CD14-positive monocyte (primary cell): Measurements from ENCODE around the gene INPP1. TPM values are rescaled to one million over a fixed set of nuclear protein-coding genes. Genes with fewer than 3 reads are reported as not detected.
A peak's percentile ranks its signal among the peaks of the same experiment; 100 is the strongest.

Experiments used
- DNase-seq, 3 donors: peaks; one replicate each; pipeline ENCODE4 v3.0.0-alpha.2; 2011 to 2022
- H2AFZ ChIP-seq: 2 replicates; pipeline ENCODE4 v1.6.0; 2012; ENCODE audit warnings: mild to moderate bottlenecking, low read depth, low read length, inconsistent platforms; ENCODE audit not compliant: insufficient read depth, poor library complexity, severe bottlenecking
- H3K27ac ChIP-seq, 2 donors: 1 replicate in 1 of 2; 2 replicates in 1 of 2; pipeline ENCODE4 v1.5.1; 2012 to 2013; ENCODE audit warnings: low read length in 2 of 2, control low read depth in 1 of 2, inconsistent platforms in 1 of 2, low read depth in 1 of 2, mild to moderate bottlenecking in 1 of 2
- H3K27me3 ChIP-seq, 2 donors: one replicate each; pipeline versions ENCODE4 v1.6.0 to v1.6.1; 2011 to 2013; ENCODE audit warnings: low read length in 2 of 2; ENCODE audit not compliant: control insufficient read depth in 2 of 2, insufficient read depth in 2 of 2
- H3K36me3 ChIP-seq, 2 donors: replicated peaks in 1 of 2; 1 replicate in 1 of 2; 2 replicates in 1 of 2; pipeline versions ENCODE4 v1.5.1 to v1.6.1; 2012 to 2013; ENCODE audit warnings: low read length in 2 of 2, control low read depth in 1 of 2, inconsistent platforms in 1 of 2, mild to moderate bottlenecking in 1 of 2; ENCODE audit not compliant: insufficient read depth in 2 of 2, control insufficient read depth in 1 of 2
- H3K4me1 ChIP-seq, 2 donors: 1 replicate in 1 of 2; 2 replicates in 1 of 2; pipeline versions ENCODE4 v1.5.1 to v1.6.1; 2012 to 2013; ENCODE audit warnings: low read length in 2 of 2, control low read depth in 1 of 2, inconsistent platforms in 1 of 2, mild to moderate bottlenecking in 1 of 2, moderate library complexity in 1 of 2; ENCODE audit not compliant: insufficient read depth in 2 of 2, control insufficient read depth in 1 of 2
- H3K4me2 ChIP-seq: replicated peaks from 2 replicates; pipeline ENCODE3; 2012; ENCODE audit warnings: low read length, moderate library complexity, mild to moderate bottlenecking; ENCODE audit not compliant: poor library complexity, severe bottlenecking; ENCODE audit errors: extremely low read depth
- H3K4me3 ChIP-seq, 3 experiments: fragments of 200-600 bp in 1 of 3; sonication (generic) in 1 of 3; replicated peaks in 1 of 3; 1 replicate in 2 of 3; 2 replicates in 1 of 3; pipeline ENCODE4 v1.5.1; 2011 to 2013; ENCODE audit warnings: low read length in 3 of 3, mild to moderate bottlenecking in 3 of 3, control low read depth in 2 of 3, low read depth in 2 of 3, inconsistent platforms in 1 of 3, moderate library complexity in 1 of 3
- H3K79me2 ChIP-seq: 2 replicates; pipeline ENCODE4 v1.6.0; 2012; ENCODE audit warnings: mild to moderate bottlenecking, control low read depth, inconsistent platforms, low read length, moderate library complexity; ENCODE audit not compliant: insufficient read depth
- H3K9ac ChIP-seq: 2 replicates; pipeline ENCODE4 v1.6.0; 2017; ENCODE audit warnings: low read length, mild to moderate bottlenecking; ENCODE audit not compliant: insufficient read depth, poor library complexity, severe bottlenecking
- H3K9me3 ChIP-seq, 2 donors: replicated peaks in 1 of 2; 1 replicate in 1 of 2; 2 replicates in 1 of 2; pipeline versions ENCODE4 v1.5.1 to v1.6.1; 2012 to 2013; ENCODE audit warnings: low read length in 2 of 2, control low read depth in 1 of 2; ENCODE audit not compliant: control insufficient read depth in 1 of 2, insufficient read depth in 1 of 2
- H4K20me1 ChIP-seq: 2 replicates; pipeline ENCODE4 v1.6.0; 2012; ENCODE audit warnings: mild to moderate bottlenecking, low read length, control low read depth, moderate library complexity; ENCODE audit not compliant: insufficient read depth
- H3K27ac Mint-ChIP-seq, 7 donors: one replicate each; pipeline ENCODE4 v1.8.0; 2020; ENCODE audit warnings: mild to moderate bottlenecking in 7 of 7, mixed read lengths in 7 of 7, moderate library complexity in 6 of 7, inconsistent platforms in 2 of 7
- H3K27me3 Mint-ChIP-seq, 3 donors: one replicate each; pipeline ENCODE4 v1.8.0; 2021 to 2022; ENCODE audit warnings: low read depth in 3 of 3, mild to moderate bottlenecking in 3 of 3, mixed read lengths in 3 of 3, moderate library complexity in 3 of 3, inconsistent platforms in 1 of 3
- H3K36me3 Mint-ChIP-seq, 2 donors: one replicate each; pipeline ENCODE4 v1.8.0; 2020; ENCODE audit warnings: mixed read lengths in 2 of 2, inconsistent platforms in 1 of 2, mild to moderate bottlenecking in 1 of 2
- H3K4me1 Mint-ChIP-seq: one replicate; pipeline ENCODE4 v1.8.0; 2020; ENCODE audit warnings: mild to moderate bottlenecking, mixed read lengths
- H3K4me3 Mint-ChIP-seq, 2 donors: one replicate each; pipeline ENCODE4 v1.8.0; 2020; ENCODE audit warnings: mild to moderate bottlenecking in 2 of 2, mixed read lengths in 2 of 2, moderate library complexity in 1 of 2
- H3K9me3 Mint-ChIP-seq, 7 donors: one replicate each; pipeline ENCODE4 v1.8.0; 2020 to 2022; ENCODE audit warnings: mixed read lengths in 7 of 7, mild to moderate bottlenecking in 6 of 7, moderate library complexity in 6 of 7, inconsistent platforms in 2 of 7
- WGBS: methylation state at CpG from one replicate; pipeline ENCODE4 v1.1.5; 2013; ENCODE audit warnings: missing lambda C conversion rate; ENCODE audit not compliant: insufficient coverage; 5-methylcytosine and 5-hydroxymethylcytosine counted together
- intact Hi-C, 2 donors: fragments of 100-400 bp; cut with micrococcal nuclease; formaldehyde crosslinking; loops; one replicate each; pipeline versions ENCODE4 v1.15.0 to v1.15.1; 2023
- polyA plus RNA-seq, 3 donors: library from polyadenylated mRNA; depleted of rRNA in 1 of 3; unstranded in 2 of 3; stranded (reverse) in 1 of 3; fragments of 300-500 nt in 2 of 3; fragments of >200 nt in 1 of 3; fragmentation: Illumina TruSeq in 2 of 3; gene quantifications; 1 replicate in 2 of 3; 2 replicates in 1 of 3; pipeline ENCODE4 v1.2.3, GENCODE V29; 2012 to 2021
- TF ChIP-seq, protein P1 (sequence below): fragments of 200-600 bp; IDR thresholded peaks from one replicate; pipeline ENCODE4 v1.8.0; 2022; ENCODE audit warnings: antibody characterized with exemption, mild to moderate bottlenecking

INPP1 gene
- polyA plus RNA-seq, 3 donors: 8.9 to 17.8 (median 13.3) TPM

DNA sequence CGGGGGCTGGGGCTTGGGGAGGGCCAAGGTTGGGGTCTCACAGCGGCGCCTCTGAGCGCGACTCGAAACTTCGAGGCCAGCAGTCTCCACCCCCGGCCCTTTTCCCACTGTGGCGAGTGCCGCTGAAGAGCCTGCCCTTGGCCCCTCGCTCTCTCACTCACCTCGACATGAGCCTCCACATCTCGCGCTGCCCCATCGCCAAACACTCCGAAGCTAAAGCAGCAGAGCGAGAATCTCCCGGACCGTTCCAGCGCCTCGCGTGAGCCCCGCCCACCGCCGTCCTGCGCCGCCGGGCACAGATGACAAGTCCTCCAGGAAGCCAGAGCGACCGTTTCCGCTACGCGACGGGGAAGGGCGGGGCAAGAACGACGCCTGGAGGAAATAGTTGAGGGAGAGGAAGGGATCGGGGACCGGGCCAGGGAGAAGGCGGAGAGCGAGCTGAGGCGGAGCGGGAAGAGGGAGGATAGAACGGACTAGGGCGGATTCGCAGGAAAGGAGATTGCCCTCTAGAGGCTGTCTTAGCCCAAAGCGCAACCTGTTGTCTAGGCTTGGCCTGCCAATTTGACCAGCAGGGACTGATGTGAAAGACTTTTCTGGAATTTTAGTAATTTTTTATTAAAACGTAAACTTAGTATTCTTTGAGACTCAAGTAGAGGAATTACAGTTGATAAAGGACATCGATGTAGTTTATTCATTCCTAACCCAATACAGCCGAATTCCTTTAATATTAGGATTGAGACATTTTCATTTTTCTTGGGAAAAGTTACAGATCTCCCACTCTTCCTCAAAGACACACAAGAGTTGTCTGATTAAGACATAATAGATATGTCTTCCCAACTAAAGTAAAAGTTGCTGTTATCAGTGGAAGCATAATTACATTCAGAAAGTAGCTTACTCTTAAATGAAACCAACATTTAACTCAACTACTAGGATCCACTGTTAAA lies 23.6 kb upstream of the INPP1 start, which contains the start of gene HIBCH:
TSS of gene HIBCH (minus strand) at position 272 of the 944 bp plus-strand sequence. CDS start at position 196, 76 bp downstream.
- Mint-ChIP-seq H3K4me1 (peaks cover 22% of the 10 kb centered on the region), H3K4me3 (peak within 1 kb of the TSS; percentile 98 to 99), H3K9me3 (no peaks in the 10 kb centered on the region), H3K36me3 (no peaks in the 10 kb centered on the region), H3K27me3 (peaks cover 0 to 1% (median 0%) of the 10 kb centered on the region in 3 donors), H3K27ac (peak within 1 kb of the TSS; percentile 88 to 98 (median 97))
- Histone ChIP-seq H3K4me3 (peak within 1 kb of the TSS; percentile 51 to 86 (median 63)), H3K9me3 (no peaks in the 10 kb centered on the region), H2AFZ (peak within 1 kb of the TSS; percentile 93), H4K20me1 (no peaks in the 10 kb centered on the region), H3K9ac (peak within 1 kb of the TSS; percentile 67), H3K27ac (peak within 1 kb of the TSS; percentile 71 to 84), H3K36me3 (no peaks in the 10 kb centered on the region), H3K4me2 (peak within 1 kb of the TSS; percentile 81), H3K27me3 (no peaks in the 10 kb centered on the region), H3K79me2 (no peaks in the 10 kb centered on the region), H3K4me1 (peaks cover 11 to 22% of the 10 kb centered on the region in 2 donors)
- DNase-seq: peak; percentile 77 to 87 (median 87)
- TF ChIP-seq, protein P1, sequence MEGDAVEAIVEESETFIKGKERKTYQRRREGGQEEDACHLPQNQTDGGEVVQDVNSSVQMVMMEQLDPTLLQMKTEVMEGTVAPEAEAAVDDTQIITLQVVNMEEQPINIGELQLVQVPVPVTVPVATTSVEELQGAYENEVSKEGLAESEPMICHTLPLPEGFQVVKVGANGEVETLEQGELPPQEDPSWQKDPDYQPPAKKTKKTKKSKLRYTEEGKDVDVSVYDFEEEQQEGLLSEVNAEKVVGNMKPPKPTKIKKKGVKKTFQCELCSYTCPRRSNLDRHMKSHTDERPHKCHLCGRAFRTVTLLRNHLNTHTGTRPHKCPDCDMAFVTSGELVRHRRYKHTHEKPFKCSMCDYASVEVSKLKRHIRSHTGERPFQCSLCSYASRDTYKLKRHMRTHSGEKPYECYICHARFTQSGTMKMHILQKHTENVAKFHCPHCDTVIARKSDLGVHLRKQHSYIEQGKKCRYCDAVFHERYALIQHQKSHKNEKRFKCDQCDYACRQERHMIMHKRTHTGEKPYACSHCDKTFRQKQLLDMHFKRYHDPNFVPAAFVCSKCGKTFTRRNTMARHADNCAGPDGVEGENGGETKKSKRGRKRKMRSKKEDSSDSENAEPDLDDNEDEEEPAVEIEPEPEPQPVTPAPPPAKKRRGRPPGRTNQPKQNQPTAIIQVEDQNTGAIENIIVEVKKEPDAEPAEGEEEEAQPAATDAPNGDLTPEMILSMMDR: peak; percentile 72
- intact Hi-C loops: no loop called here
- WGBS: 0% methylated on average over 45 of the region's 50 CpGs

DNA sequence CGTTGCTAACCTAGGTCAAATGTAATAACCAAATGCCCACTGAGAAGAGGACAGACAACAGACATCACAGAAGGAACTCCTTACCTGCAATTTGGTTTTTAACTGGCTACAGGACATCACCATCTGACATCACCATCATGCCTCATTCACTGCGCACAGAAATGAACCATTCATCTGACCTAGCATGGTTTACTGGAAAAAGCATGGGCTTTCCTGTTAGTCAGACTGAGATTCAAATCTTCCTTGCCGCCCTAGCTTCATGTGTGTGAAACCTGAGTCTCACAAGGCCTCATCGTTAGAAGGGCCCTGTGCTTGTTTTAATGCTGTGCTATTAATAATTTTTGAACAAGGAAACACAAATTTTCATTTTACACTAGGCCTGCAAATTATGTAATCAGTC lies 22.7 kb upstream of the INPP1 start:
- no peak overlapping the region for H3K4me3 Mint-ChIP-seq
- TF ChIP-seq, protein P1: no peak

More for the DNA sequence above, 22.7 kb upstream of the INPP1 start:
- peaks cover 11 to 22% of the 10 kb centered on the region in 2 donors for H3K4me1 ChIP-seq
- no peak overlapping the region for H3K4me3 ChIP-seq
- H4K20me1 ChIP-seq: no peaks in the 10 kb centered on the region
- no peak overlapping the region for H3K9ac ChIP-seq
- no peaks in the 10 kb centered on the region for H3K9me3 ChIP-seq
- Mint-ChIP-seq H3K4me1 (peaks cover 19% of the 10 kb centered on the region), H3K27me3 (peaks cover 0 to 1% (median 0%) of the 10 kb centered on the region in 3 donors), H3K27ac (peak overlapping the region in 4 of 7 donors; percentile 11 to 96 (median 20)), H3K36me3 (no peaks in the 10 kb centered on the region), H3K9me3 (no peaks in the 10 kb centered on the region)
- intact Hi-C loops: no loop called here
- H3K27ac ChIP-seq: no peak overlapping the region
- H3K36me3 ChIP-seq: no peaks in the 10 kb centered on the region
- WGBS: 100% methylated on average over 2 of the region's 4 CpGs
- H3K4me2 ChIP-seq: no peak overlapping the region
- H3K79me2 ChIP-seq: no peaks in the 10 kb centered on the region
- no peaks in the 10 kb centered on the region for H3K27me3 ChIP-seq
- H2AFZ ChIP-seq: peak overlapping the region; percentile 93
- DNase-seq: no peak
